Ascending aorta (tissue), 2 donors: ENCODE results near the gene CMYA5. TPM values are rescaled to one million over a fixed set of nuclear protein-coding genes. Genes with fewer than 3 reads are reported as not detected.

ENCODE experiments used
- DNase-seq, 2 donors: peaks; one replicate each; pipeline ENCODE4 v3.0.0-alpha.2; 2019; ENCODE audit warnings: low spot score in 2 of 2
- H3K27ac ChIP-seq, 2 donors: fragments of 200-600 bp; sonication (generic); one replicate each; pipeline ENCODE4 v1.5.1; 2016 to 2017; ENCODE audit warnings: mild to moderate bottlenecking in 1 of 2
- H3K27me3 ChIP-seq: fragments of 200-600 bp; sonication (generic); one replicate; pipeline ENCODE4 v1.5.1; 2017
- H3K36me3 ChIP-seq, 2 donors: fragments of 200-600 bp; sonication (generic); one replicate each; pipeline ENCODE4 v1.5.1; 2016
- H3K4me1 ChIP-seq, 2 donors: fragments of 200-600 bp; sonication (generic); one replicate each; pipeline ENCODE4 v1.5.1; 2016 to 2017; ENCODE audit warnings: mild to moderate bottlenecking in 1 of 2
- H3K4me3 ChIP-seq, 2 donors: fragments of 200-600 bp; sonication (generic); one replicate each; pipeline ENCODE4 v1.5.1; 2016 to 2017; ENCODE audit warnings: mild to moderate bottlenecking in 1 of 2
- H3K9me3 ChIP-seq, 2 donors: fragments of 200-600 bp; sonication (generic); one replicate each; pipeline ENCODE4 v1.5.1; 2016
- CTCF ChIP-seq, 3 experiments: fragments of 200-600 bp in 2 of 3; fragments of 450-650 bp in 1 of 3; sonication (generic) in 2 of 3; IDR thresholded peaks; one replicate each; pipeline ENCODE4 v1.5.1; 2016 to 2019; ENCODE audit warnings: antibody characterized with exemption in 3 of 3, mild to moderate bottlenecking in 1 of 3, moderate library complexity in 1 of 3
- intact Hi-C: fragments of 100-400 bp; cut with DNase I; formaldehyde crosslinking; loops from one replicate; pipeline ENCODE4 v1.15.1; 2023
- total RNA-seq: library from RNA; depleted of rRNA; stranded (reverse); fragments of >200 nt; gene quantifications from one replicate; pipeline ENCODE4 v1.1.0, GENCODE V29; 2016

CMYA5 gene
- total RNA-seq, 1 donor from 2014 or later: 1.2 TPM

DNA sequence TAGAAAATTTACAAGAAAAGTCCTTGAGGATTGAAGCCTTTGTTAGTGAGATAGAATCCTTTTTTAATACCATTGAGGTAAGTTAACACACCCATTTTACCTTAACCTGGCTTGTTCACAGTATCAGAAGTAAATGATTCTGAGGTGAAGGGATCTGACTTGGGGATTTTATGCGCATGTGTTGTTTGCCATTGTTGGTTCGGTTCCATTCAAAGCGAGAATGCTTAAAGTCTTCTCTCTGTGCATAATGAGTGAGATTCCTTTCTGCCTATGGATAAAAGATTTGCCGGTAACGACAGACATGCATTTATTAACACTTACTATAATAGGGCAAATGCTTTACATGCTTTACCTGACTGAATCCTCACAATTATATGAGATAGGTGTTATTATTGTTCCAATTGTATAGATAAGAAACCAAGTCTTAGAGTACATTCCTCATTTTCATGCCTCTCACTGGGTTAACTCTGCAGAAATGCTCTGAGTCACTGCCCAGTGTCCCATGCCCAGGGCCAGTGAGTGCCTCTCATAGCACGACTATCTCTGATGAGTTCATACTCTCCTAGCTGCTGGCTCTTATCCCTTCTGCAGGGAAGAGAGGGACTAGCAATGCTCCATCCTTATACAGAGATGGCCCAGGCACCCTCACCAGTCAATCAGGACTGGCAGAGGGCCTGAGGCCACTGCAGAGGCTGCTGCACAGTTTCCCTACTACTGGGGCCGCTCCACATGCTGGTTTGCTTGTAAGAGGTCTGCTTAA, 54.4 kb downstream of the CMYA5 start:
- Histone ChIP-seq H3K4me1 (no peaks in the 10 kb centered on the region), H3K9me3 (no peaks in the 10 kb centered on the region), H3K27ac (no peak overlapping the region), H3K27me3 (no peaks in the 10 kb centered on the region), H3K36me3 (no peaks in the 10 kb centered on the region), H3K4me3 (no peak overlapping the region)
- intact Hi-C loops: no loop called here
- no peak for DNase-seq
- no peak for TF ChIP-seq CTCF (IDR thresholded peaks at IDR 0.05)

GRCh38 chr5:79745255-79745654, 55.6 kb downstream of the CMYA5 start:
- intact Hi-C loops: no loop called here
- H3K9me3 ChIP-seq: no peaks in the 10 kb centered on the region
- H3K4me3 ChIP-seq: no peak overlapping the region
- no peak for DNase-seq
- no peak for TF ChIP-seq CTCF (IDR thresholded peaks at IDR 0.05)
- no peaks in the 10 kb centered on the region for H3K4me1 ChIP-seq
- no peaks in the 10 kb centered on the region for H3K36me3 ChIP-seq
- H3K27ac ChIP-seq: no peak overlapping the region
- no peaks in the 10 kb centered on the region for H3K27me3 ChIP-seq

DNA sequence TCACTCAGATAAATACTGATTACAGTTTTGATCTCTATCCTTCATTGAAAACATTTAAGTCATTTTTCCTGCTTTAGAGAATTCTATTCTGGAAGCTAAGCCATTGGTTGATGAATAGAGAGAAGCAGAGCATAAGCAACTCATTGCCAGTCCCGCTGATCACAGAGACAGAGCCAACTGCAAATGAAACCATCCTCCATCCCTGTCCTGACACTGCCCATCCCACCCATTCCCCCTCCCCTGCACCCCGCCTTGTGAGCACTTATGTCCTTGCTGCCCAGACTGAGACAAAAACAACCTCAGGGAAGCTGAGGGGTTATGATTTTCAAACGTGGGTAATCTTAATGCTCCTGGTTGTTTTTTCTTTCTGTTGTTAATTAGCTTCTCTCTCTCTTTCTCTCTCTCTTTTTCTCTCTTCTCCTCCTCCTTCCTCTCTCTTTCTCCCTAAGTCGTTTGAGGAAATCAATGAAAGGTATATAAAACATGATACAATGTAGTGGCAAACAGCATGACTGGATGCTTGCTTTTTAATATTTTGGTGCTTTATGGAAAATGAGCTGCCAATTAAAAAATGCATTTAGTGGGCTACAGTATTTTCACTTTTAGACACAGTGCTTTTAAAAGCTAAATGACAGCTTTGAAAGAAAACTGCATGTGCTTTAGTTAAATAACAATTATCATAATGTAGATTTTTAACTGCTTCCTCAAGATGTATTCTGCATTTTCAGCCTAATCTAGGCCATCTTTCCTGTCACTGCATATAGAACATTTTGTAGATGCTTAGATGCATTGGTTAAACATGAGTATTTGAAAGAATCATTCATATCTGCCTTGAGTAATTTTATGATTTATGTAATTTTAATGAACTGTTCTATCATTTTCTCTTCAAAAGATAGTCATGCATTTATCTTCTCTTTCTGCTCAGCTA, 57.3 kb downstream of the CMYA5 start:
- Histone ChIP-seq H3K4me1 (no peaks in the 10 kb centered on the region), H3K27me3 (no peaks in the 10 kb centered on the region), H3K36me3 (no peaks in the 10 kb centered on the region), H3K9me3 (no peaks in the 10 kb centered on the region), H3K4me3 (no peak overlapping the region), H3K27ac (no peak overlapping the region)
- intact Hi-C loops: no loop called here
- no peak for DNase-seq
- no peak for TF ChIP-seq CTCF (IDR thresholded peaks at IDR 0.05)

DNA sequence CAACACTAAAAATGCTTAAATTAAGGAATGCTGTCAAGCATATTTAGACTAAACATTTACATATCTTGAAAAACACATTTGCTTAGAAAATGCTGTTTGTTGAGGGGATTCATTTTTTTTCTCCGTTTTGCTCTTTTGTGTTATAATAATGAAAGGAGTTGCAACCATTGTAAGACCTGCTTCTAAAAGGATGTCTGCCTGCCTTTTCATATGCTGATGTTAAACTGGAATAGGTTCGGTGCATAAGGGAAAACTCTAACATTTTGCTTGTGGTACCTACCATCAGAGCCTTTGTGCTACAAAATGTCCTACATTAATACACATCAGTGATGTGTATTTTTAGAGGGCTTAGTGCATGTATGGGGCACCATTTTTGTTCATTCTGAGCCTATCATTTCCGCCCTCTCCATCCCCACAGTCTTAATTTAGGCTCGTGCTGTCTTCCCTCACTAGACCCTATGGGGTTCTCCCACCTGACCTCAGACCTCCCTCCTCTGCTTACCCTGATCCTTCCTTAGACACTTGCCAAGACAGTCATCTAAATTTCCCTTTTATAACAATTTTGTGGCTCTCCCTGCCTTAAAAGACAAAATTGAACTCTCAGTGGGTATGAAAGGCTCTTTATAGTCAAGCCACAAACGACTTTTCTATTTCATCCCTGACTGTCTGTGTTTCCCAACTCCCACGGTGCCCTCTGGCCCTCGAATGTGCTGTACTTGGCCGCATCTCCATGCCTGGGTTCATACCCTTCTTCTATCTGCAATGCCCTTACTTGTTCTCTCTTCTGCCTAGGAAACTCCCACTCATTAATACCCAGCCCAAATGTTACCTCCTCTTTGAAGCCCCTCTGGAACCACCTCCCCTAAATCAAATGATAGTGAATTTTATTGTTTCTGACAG, 61.2 kb downstream of the CMYA5 start:
- no peak for DNase-seq
- TF ChIP-seq CTCF (IDR thresholded peaks at IDR 0.05): no peak
- intact Hi-C loops: no loop called here
- Histone ChIP-seq H3K9me3 (no peaks in the 10 kb centered on the region), H3K4me1 (no peaks in the 10 kb centered on the region), H3K27ac (no peak overlapping the region), H3K4me3 (no peak overlapping the region), H3K36me3 (no peaks in the 10 kb centered on the region), H3K27me3 (no peaks in the 10 kb centered on the region)

DNA sequence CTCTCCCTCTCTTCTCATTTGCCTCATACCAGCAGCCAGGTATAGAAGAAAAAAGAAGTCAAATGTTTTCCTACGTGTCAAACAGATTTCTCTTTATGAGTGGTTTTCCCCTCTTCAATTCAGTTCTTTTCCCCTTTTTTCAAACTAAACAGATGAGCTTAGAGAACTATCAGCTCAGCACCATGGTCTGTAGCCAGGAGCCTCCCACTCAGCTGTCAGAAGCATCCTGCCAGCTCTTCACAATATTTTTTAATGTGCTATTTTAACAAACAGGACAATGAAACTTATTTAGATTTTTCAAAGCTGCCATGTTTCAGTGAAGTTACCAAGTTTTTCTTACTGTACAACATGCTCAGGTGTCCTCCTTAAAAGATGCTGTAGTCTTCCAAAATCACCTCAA, 63.5 kb downstream of the CMYA5 start:
- no peak for TF ChIP-seq CTCF (IDR thresholded peaks at IDR 0.05)
- intact Hi-C loops: no loop called here
- no peaks in the 10 kb centered on the region for H3K27me3 ChIP-seq
- no peaks in the 10 kb centered on the region for H3K4me1 ChIP-seq
- H3K27ac ChIP-seq: no peak overlapping the region
- H3K9me3 ChIP-seq: no peaks in the 10 kb centered on the region
- no peaks in the 10 kb centered on the region for H3K36me3 ChIP-seq
- no peak overlapping the region for H3K4me3 ChIP-seq
- no peak for DNase-seq
